ENCODE data around the gene SETD2.

Gene SETD2

GRCh38 chr3:47109393-47109792 is 54.5 kb downstream of the SETD2 start:
- TF ChIP-seq SPI1 (IDR thresholded peaks at IDR 0.05; ENCODE audit: borderline replicate concordance, low read depth) (no peak), GABPA (IDR thresholded peaks at IDR 0.05; ENCODE audit: low read depth) (no peak), CTCF (IDR thresholded peaks at IDR 0.05; ENCODE audit: insufficient read depth, low read length) (no peak), POLR2AphosphoS5 (IDR thresholded peaks at IDR 0.05; ENCODE audit: low read depth) (no peak), REST (IDR thresholded peaks at IDR 0.05; ENCODE audit: insufficient replicate concordance, low read depth) (no peak)
- no peak for DNase-seq (ENCODE audit: low read depth in 1 of 2, low spot score in 1 of 2)
- H3K27ac ChIP-seq (replicated peaks): no peak overlapping the region
- H3K27me3 ChIP-seq (ENCODE audit: insufficient read depth, poor library complexity, severe bottlenecking): no peaks in the 10 kb centered on the region
- H3K4me3 ChIP-seq (replicated peaks; ENCODE audit: insufficient read depth, low read length): no peak overlapping the region

GRCh38 chr3:47108546-47108945 is 55.4 kb downstream of the SETD2 start:
- Histone ChIP-seq H3K4me3 (replicated peaks; ENCODE audit: insufficient read depth, low read length) (no peak overlapping the region), H3K27ac (replicated peaks) (no peak overlapping the region), H3K27me3 (ENCODE audit: insufficient read depth, poor library complexity, severe bottlenecking) (no peaks in the 10 kb centered on the region)
- TF ChIP-seq SPI1 (IDR thresholded peaks at IDR 0.05; ENCODE audit: borderline replicate concordance, low read depth) (no peak), REST (IDR thresholded peaks at IDR 0.05; ENCODE audit: insufficient replicate concordance, low read depth) (no peak), GABPA (IDR thresholded peaks at IDR 0.05; ENCODE audit: low read depth) (no peak), CTCF (IDR thresholded peaks at IDR 0.05; ENCODE audit: insufficient read depth, low read length) (no peak), POLR2AphosphoS5 (IDR thresholded peaks at IDR 0.05; ENCODE audit: low read depth) (no peak)
- DNase-seq (ENCODE audit: low read depth in 1 of 2, low spot score in 1 of 2): no peak

- no peak for TF ChIP-seq CTCF (IDR thresholded peaks at IDR 0.05; ENCODE audit: insufficient read depth, low read length)
- no peak for TF ChIP-seq POLR2AphosphoS5 (IDR thresholded peaks at IDR 0.05; ENCODE audit: low read depth)
- no peak for TF ChIP-seq SPI1 (IDR thresholded peaks at IDR 0.05; ENCODE audit: borderline replicate concordance, low read depth)
- no peak for TF ChIP-seq REST (IDR thresholded peaks at IDR 0.05; ENCODE audit: insufficient replicate concordance, low read depth)
- TF ChIP-seq GABPA (IDR thresholded peaks at IDR 0.05; ENCODE audit: low read depth): no peak
- no peak for DNase-seq (ENCODE audit: low read depth in 1 of 2, low spot score in 1 of 2)
- Histone ChIP-seq H3K27me3 (ENCODE audit: insufficient read depth, poor library complexity, severe bottlenecking) (no peaks in the 10 kb centered on the region), H3K4me3 (replicated peaks; ENCODE audit: insufficient read depth, low read length) (no peak overlapping the region), H3K27ac (replicated peaks) (no peak overlapping the region)
Observed at GRCh38 chr3:47104259-47104658, 59.7 kb downstream of the SETD2 start.

Data from HL-60 (cell line).